Caco-2 (cell line): ENCODE results near the gene NTN4. TPM values are rescaled to one million over a fixed set of nuclear protein-coding genes. Genes with fewer than 3 reads are reported as not detected.

Experiments used
- BruUV-seq: library from RNA; stranded (reverse); fragments of 400-500 nt; replicated peaks from 2 replicates; lab custom pipeline; 2021; lab: Mats Ljungman, UMichigan
- CTCF ChIA-PET: fragments of 300-600 bp; sonication (Branson Sonifier 250); formaldehyde crosslinking; loops from one replicate; lab custom pipeline; 2022; ENCODE audit warnings: antibody characterized with exemption; lab: Charles Lee
- POLR2A ChIA-PET: fragments of 300-600 bp; sonication (Branson Sonifier 250); formaldehyde crosslinking; loops from one replicate; lab custom pipeline; 2022; ENCODE audit warnings: antibody characterized with exemption; lab: Charles Lee
- DNase-seq, 2 experiments: peaks; one replicate each; pipeline versions ENCODE4 v3.0.0 to v3.0.0-alpha.2; 2020 to 2022
- H3K27me3 ChIP-seq: replicated peaks from 2 replicates; pipeline ENCODE4 v1.6.0; 2011; ENCODE audit warnings: low read length; ENCODE audit not compliant: control insufficient read depth, insufficient read depth
- H3K36me3 ChIP-seq: 2 replicates; pipeline ENCODE4 v1.5.1; 2011; ENCODE audit warnings: low read length; ENCODE audit not compliant: control insufficient read depth, insufficient read depth
- H3K4me1 ChIP-seq: fragments of 250-450 bp; sonication (Bioruptor Pico); 2 replicates; pipeline ENCODE4 v1.5.1; 2020; ENCODE audit warnings: mild to moderate bottlenecking
- H3K4me3 ChIP-seq: 2 replicates; pipeline ENCODE4 v1.5.1; 2011; ENCODE audit warnings: low read depth, mild to moderate bottlenecking, control low read depth, low read length
- H3K9me3 ChIP-seq: fragments of 250-450 bp; sonication (Bioruptor Pico); 2 replicates; pipeline ENCODE4 v1.5.1; 2020; ENCODE audit warnings: mild to moderate bottlenecking, moderate library complexity
- H3K27ac Mint-ChIP-seq: one replicate; pipeline ENCODE4 v1.8.0; 2022; ENCODE audit warnings: mixed read lengths; ENCODE audit not compliant: unreplicated experiment
- H3K27me3 Mint-ChIP-seq: one replicate; pipeline ENCODE4 v1.8.0; 2022; ENCODE audit warnings: mixed read lengths; ENCODE audit not compliant: insufficient read depth, unreplicated experiment
- H3K36me3 Mint-ChIP-seq: one replicate; pipeline ENCODE4 v1.8.0; 2022; ENCODE audit warnings: mild to moderate bottlenecking, mixed read lengths; ENCODE audit not compliant: insufficient read depth, unreplicated experiment
- H3K4me1 Mint-ChIP-seq: one replicate; pipeline ENCODE4 v1.8.0; 2022; ENCODE audit warnings: low read depth, mixed read lengths; ENCODE audit not compliant: unreplicated experiment
- H3K4me3 Mint-ChIP-seq: one replicate; pipeline ENCODE4 v1.8.0; 2022; ENCODE audit warnings: mild to moderate bottlenecking, moderate library complexity, mixed read lengths; ENCODE audit not compliant: unreplicated experiment
- H3K9me3 Mint-ChIP-seq: one replicate; pipeline ENCODE4 v1.8.0; 2022; ENCODE audit warnings: mixed read lengths; ENCODE audit not compliant: unreplicated experiment
- CTCF ChIP-seq, 2 experiments: fragments of 200-600 bp in 1 of 2; IDR thresholded peaks; 1 replicate in 1 of 2; 2 replicates in 1 of 2; pipeline versions ENCODE4 v1.5.1 to v1.8.0; 2011 to 2022; ENCODE audit warnings: antibody characterized with exemption in 1 of 2, control low read depth in 1 of 2, inconsistent platforms in 1 of 2, low read depth in 1 of 2, low read length in 1 of 2, mild to moderate bottlenecking in 1 of 2, moderate library complexity in 1 of 2; ENCODE audit not compliant: insufficient read depth in 1 of 2, severe bottlenecking in 1 of 2, unreplicated experiment in 1 of 2
- intact Hi-C: fragments of 100-400 bp; cut with micrococcal nuclease; formaldehyde crosslinking; loops from one replicate; pipeline ENCODE4 v1.10.0; 2022; ENCODE audit not compliant: unreplicated experiment
- total RNA-seq: library from RNA; stranded (reverse); gene quantifications from 2 replicates; pipeline ENCODE4 v1.2.3, GENCODE V29; 2022

NTN4 gene
- total RNA-seq, 1 experiment from 2014 or later, result 54.1 TPM

DNA sequence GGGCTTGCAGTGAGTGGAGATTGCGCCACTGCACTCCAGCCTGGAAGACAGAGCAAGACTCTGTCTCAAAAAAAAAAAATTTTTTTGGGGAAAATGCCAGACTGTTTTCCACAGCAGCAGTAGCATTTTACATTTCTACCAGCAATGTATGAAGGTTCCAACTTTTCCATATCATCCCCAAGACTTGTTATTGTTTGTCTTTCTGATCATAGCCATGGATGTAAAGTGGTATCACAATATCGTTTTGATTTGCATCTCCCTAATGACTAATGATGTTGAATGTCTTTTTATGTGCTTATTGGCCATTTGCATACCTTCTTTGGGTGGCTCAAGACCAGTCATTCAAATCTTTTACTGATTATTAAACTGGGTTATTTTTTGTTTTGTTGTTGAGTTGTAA lies 63.7 kb downstream of the NTN4 start:
- POLR2A ChIA-PET, result no interaction called here
- CTCF ChIA-PET, result no interaction called here
- H3K9me3 Mint-ChIP-seq, result peaks cover 10% of the 10 kb centered on the region
- intact Hi-C loops, result no loop called here
- BruUV-seq, result no TSS peak
- H3K4me1 ChIP-seq, result peaks cover 19% of the 10 kb centered on the region
- no peaks in the 10 kb centered on the region for H3K36me3 ChIP-seq
- no peaks in the 10 kb centered on the region for H3K27me3 ChIP-seq
- no peak overlapping the region for H3K4me3 ChIP-seq
- no peak for TF ChIP-seq CTCF (IDR thresholded peaks at IDR 0.05; ENCODE audit: insufficient read depth in 1 of 2, low read depth in 1 of 2, low read length in 1 of 2, severe bottlenecking in 1 of 2, unreplicated experiment in 1 of 2)
- H3K27ac Mint-ChIP-seq, result no peak overlapping the region
- no peaks in the 10 kb centered on the region for H3K27me3 Mint-ChIP-seq
- H3K36me3 Mint-ChIP-seq, result peaks cover 62% of the 10 kb centered on the region
- peaks cover 9% of the 10 kb centered on the region for H3K9me3 ChIP-seq
- peaks cover 16% of the 10 kb centered on the region for H3K4me1 Mint-ChIP-seq
- no peak for DNase-seq
- no peak overlapping the region for H3K4me3 Mint-ChIP-seq

GRCh38 chr12:95724767-95725166 lies 65.8 kb downstream of the NTN4 start:
- H3K36me3 Mint-ChIP-seq, result peaks cover 51% of the 10 kb centered on the region
- H3K36me3 ChIP-seq, result no peaks in the 10 kb centered on the region; the same call in 1 of the 2 replicates
- no peak for TF ChIP-seq CTCF (IDR thresholded peaks at IDR 0.05; ENCODE audit: insufficient read depth in 1 of 2, low read depth in 1 of 2, low read length in 1 of 2, severe bottlenecking in 1 of 2, unreplicated experiment in 1 of 2)
- intact Hi-C loops, result no loop called here
- H3K27ac Mint-ChIP-seq, result peak overlapping the region; percentile 23
- ChIA-PET POLR2A (no interaction called here), CTCF (no interaction called here)
- H3K9me3 Mint-ChIP-seq, result peaks cover 10% of the 10 kb centered on the region
- no peaks in the 10 kb centered on the region for H3K27me3 Mint-ChIP-seq
- H3K4me1 ChIP-seq, result peaks cover 29% of the 10 kb centered on the region
- no peak overlapping the region for H3K4me3 ChIP-seq
- H3K4me1 Mint-ChIP-seq, result peaks cover 9% of the 10 kb centered on the region
- H3K27me3 ChIP-seq, result no peaks in the 10 kb centered on the region
- no TSS peak for BruUV-seq
- H3K4me3 Mint-ChIP-seq, result no peak overlapping the region
- DNase-seq, result no peak
- H3K9me3 ChIP-seq, result peaks cover 9% of the 10 kb centered on the region

DNA sequence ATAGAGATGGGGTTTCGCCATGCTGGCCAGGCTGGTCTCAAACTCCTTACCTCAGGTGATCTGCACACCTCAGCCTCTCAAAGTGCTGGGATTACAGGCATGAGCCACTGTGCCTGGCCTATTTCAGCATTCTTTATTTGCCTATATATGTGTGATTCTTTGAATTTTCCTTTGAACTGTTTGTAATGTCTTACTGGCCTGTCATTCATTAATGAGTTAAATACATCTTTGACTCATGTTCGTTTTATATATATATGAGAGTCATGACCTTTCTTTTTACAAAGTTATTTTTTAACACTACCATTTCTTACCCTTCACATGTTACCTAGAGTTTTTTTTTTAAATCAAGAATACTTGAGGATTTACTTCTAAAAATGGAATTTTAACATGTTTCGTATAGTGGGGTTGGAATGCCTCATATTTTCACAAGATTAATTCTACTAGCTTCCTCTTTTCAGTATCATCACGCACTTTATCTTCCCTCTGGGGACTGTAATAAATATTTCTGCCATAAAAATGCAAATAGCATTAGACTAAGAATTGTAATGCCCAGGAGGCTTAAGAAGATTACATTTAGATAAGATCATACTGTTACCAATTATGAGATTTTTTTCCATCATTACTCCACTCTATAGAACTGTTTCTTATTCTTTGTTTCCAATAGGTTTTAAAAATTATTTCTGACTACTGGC lies 66.7 kb downstream of the NTN4 start:
- POLR2A ChIA-PET, result interaction anchor here (0.5 kb wide), 1 partner anchor 567 kb away, joined by 7 read pairs; no protein-coding TSS in a partner anchor
- H3K4me3 ChIP-seq, result no peak overlapping the region
- CTCF ChIA-PET, result interaction anchor here (0.8 to 1.2 kb wide), 2 partner anchors 14 to 17 kb away, joined by 3 to 4 read pairs; no protein-coding TSS in a partner anchor
- Mint-ChIP-seq H3K27me3 (no peaks in the 10 kb centered on the region), H3K9me3 (peaks cover 10% of the 10 kb centered on the region), H3K27ac (no peak overlapping the region), H3K36me3 (peaks cover 49% of the 10 kb centered on the region), H3K4me3 (no peak overlapping the region), H3K4me1 (peaks cover 11% of the 10 kb centered on the region)
- BruUV-seq, result no TSS peak
- peaks cover 9% of the 10 kb centered on the region for H3K9me3 ChIP-seq
- H3K36me3 ChIP-seq, result no peaks in the 10 kb centered on the region; the same call in 1 of the 2 replicates
- H3K27me3 ChIP-seq, result no peaks in the 10 kb centered on the region
- no peak for DNase-seq
- TF ChIP-seq CTCF (IDR thresholded peaks at IDR 0.05; ENCODE audit: insufficient read depth in 1 of 2, low read depth in 1 of 2, low read length in 1 of 2, severe bottlenecking in 1 of 2, unreplicated experiment in 1 of 2), result no peak
- intact Hi-C loops, result no loop called here
- H3K4me1 ChIP-seq, result peaks cover 37% of the 10 kb centered on the region
